Measurements from ENCODE around the gene NUP50.

The NUP50 gene

GRCh38 chr22:45208993-45209838 lies 45.5 kb downstream of the NUP50 start:
- no peak for DNase-seq (ENCODE audit: low read depth)

GRCh38 chr22:45210174-45210573 lies 46.4 kb downstream of the NUP50 start:
- DNase-seq (ENCODE audit: low read depth), result no peak

GRCh38 chr22:45210577-45210976 lies 46.9 kb downstream of the NUP50 start:
- DNase-seq (ENCODE audit: low read depth), result no peak

- no peak for DNase-seq (ENCODE audit: low read depth)
Observed at GRCh38 chr22:45210991-45211390, 47.3 kb downstream of the NUP50 start.

GRCh38 chr22:45211435-45211834 lies 47.7 kb downstream of the NUP50 start:
- no peak for DNase-seq (ENCODE audit: low read depth)

GRCh38 chr22:45211848-45212247 lies 48.1 kb downstream of the NUP50 start:
- no peak for DNase-seq (ENCODE audit: low read depth)

- DNase-seq (ENCODE audit: low read depth), result no peak
Observed at GRCh38 chr22:45212306-45212709, 48.6 kb downstream of the NUP50 start.

GRCh38 chr22:45212992-45213751 lies 49.4 kb downstream of the NUP50 start:
- DNase-seq (ENCODE audit: low read depth), result no peak

- DNase-seq (ENCODE audit: low read depth), result no peak
Observed at GRCh38 chr22:45216133-45217003, 52.6 kb downstream of the NUP50 start.

- DNase-seq (ENCODE audit: low read depth), result no peak
Observed at GRCh38 chr22:45217345-45217744, 53.6 kb downstream of the NUP50 start.

GRCh38 chr22:45217806-45218205 lies 54.1 kb downstream of the NUP50 start:
- no peak for DNase-seq (ENCODE audit: low read depth)

- DNase-seq (ENCODE audit: low read depth), result no peak
Observed at GRCh38 chr22:45218976-45219375, 55.3 kb downstream of the NUP50 start.

- DNase-seq (ENCODE audit: low read depth), result no peak
Observed at GRCh38 chr22:45221201-45221600, 57.5 kb downstream of the NUP50 start.

- no peak for DNase-seq (ENCODE audit: low read depth)
Observed at GRCh38 chr22:45223304-45224117, 59.8 kb downstream of the NUP50 start.

GRCh38 chr22:45224331-45224730 lies 60.6 kb downstream of the NUP50 start:
- no peak for DNase-seq (ENCODE audit: low read depth)

GRCh38 chr22:45224988-45225731 lies 61.4 kb downstream of the NUP50 start:
- no peak for DNase-seq (ENCODE audit: low read depth)

- DNase-seq (ENCODE audit: low read depth), result no peak
Observed at GRCh38 chr22:45225732-45226502, 62.2 kb downstream of the NUP50 start.

- DNase-seq (ENCODE audit: low read depth), result no peak
Observed at GRCh38 chr22:45226503-45227186, 62.9 kb downstream of the NUP50 start.

- DNase-seq (ENCODE audit: low read depth), result no peak
Observed at GRCh38 chr22:45227645-45228400, 64.1 kb downstream of the NUP50 start.

All from activated T-helper 1 cell treated with Interleukin-2 at 50 U/mL for 16 hours (primary cell).